Measurements from ENCODE around the gene NEK11. TPM values are rescaled to one million over a fixed set of nuclear protein-coding genes. Genes with fewer than 3 reads are reported as not detected.
A peak's percentile ranks its signal among the peaks of the same experiment; 100 is the strongest.

Gene NEK11
- total RNA-seq, 1 donor from 2014 or later = 10.2 TPM

DNA sequence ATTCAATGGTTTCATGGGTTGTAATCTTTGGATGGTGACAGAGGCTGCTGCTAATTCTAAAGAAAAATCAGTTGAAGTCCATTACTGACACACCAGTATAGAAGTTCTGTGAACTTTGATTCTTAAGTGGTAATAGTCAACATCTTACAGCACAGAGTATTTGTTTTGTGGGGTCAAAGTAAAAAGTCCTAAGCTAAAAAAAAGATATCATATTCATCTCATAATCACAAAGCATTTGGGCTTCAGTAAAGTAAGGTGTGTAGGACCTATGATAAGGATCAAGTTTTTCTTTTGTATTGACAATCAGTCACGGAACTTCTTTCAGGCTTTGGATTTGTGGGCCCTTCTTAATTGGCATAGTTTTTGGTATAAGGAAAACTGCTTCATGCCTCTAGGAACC lies 1.1 kb upstream of the NEK11 start:
- TF ChIP-seq, protein P1, sequence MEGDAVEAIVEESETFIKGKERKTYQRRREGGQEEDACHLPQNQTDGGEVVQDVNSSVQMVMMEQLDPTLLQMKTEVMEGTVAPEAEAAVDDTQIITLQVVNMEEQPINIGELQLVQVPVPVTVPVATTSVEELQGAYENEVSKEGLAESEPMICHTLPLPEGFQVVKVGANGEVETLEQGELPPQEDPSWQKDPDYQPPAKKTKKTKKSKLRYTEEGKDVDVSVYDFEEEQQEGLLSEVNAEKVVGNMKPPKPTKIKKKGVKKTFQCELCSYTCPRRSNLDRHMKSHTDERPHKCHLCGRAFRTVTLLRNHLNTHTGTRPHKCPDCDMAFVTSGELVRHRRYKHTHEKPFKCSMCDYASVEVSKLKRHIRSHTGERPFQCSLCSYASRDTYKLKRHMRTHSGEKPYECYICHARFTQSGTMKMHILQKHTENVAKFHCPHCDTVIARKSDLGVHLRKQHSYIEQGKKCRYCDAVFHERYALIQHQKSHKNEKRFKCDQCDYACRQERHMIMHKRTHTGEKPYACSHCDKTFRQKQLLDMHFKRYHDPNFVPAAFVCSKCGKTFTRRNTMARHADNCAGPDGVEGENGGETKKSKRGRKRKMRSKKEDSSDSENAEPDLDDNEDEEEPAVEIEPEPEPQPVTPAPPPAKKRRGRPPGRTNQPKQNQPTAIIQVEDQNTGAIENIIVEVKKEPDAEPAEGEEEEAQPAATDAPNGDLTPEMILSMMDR (IDR thresholded peaks at IDR 0.05) = no peak
- intact Hi-C loops (cut with DNase I) = no loop called here
- Histone ChIP-seq H3K36me3 (peaks cover 5% of the 10 kb centered on the region), H3K27me3 (ENCODE audit: low read depth) (no peaks in the 10 kb centered on the region), H3K4me1 (peaks cover 37% of the 10 kb centered on the region), H3K9me3 (no peaks in the 10 kb centered on the region), H3K4me3 (peak overlapping the region; percentile 72), H3K27ac (no peak overlapping the region)
- DNase-seq (no peak), ATAC-seq (no peak)

DNA sequence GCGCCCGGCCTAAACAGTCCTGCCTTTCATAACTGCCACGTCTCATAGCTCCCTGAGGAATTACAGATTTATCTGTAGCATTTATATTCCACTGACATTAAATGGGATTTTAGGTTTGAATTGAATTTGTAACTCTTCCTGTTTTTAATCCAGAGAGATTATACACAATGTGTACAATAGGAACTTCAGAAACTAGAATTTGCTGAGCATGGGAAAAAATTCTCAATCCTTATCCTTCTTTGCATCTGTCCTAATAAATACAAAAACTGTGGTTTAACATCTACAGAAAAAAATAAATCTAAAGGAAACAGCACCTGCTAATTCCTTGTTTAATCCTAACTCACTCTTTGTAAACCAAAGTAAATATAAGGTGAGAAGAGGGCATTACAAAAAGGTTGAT lies 2.2 kb downstream of the NEK11 start:
- intact Hi-C loops (cut with DNase I) = no loop called here
- TF ChIP-seq, protein P1 (IDR thresholded peaks at IDR 0.05) = no peak
- DNase-seq (no peak), ATAC-seq (no peak)
- H3K27ac ChIP-seq = no peak overlapping the region
- H3K4me3 ChIP-seq = no peak overlapping the region
- no peaks in the 10 kb centered on the region for H3K27me3 ChIP-seq (ENCODE audit: low read depth)
- H3K4me1 ChIP-seq = peaks cover 17% of the 10 kb centered on the region
- H3K9me3 ChIP-seq = no peaks in the 10 kb centered on the region
- H3K36me3 ChIP-seq = peaks cover 5% of the 10 kb centered on the region

DNA sequence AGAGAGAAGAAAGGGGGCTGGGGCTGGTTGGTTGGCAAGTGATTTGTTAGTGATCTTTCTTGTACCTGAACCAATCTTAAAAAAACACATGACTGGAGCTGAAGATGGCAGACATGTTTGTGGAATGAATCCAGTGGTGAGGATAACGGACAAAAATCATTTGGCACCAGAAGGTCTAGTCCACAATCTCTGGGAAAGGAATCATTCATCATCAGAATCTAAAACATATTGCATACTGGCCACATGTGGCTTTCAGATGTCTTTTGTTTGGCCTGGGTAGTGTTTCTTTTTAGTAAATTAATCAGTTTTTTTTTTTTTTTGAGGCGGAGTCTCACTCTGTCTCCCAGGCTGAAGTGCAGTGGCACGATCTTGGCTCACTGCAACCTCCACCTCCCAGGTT lies 5.0 kb downstream of the NEK11 start:
- TF ChIP-seq, protein P1 (IDR thresholded peaks at IDR 0.05) = no peak
- Histone ChIP-seq H3K4me3 (no peak overlapping the region), H3K36me3 (no peaks in the 10 kb centered on the region), H3K27ac (no peak overlapping the region), H3K4me1 (peaks cover 7% of the 10 kb centered on the region), H3K27me3 (ENCODE audit: low read depth) (no peaks in the 10 kb centered on the region), H3K9me3 (no peaks in the 10 kb centered on the region)
- ATAC-seq (no peak), DNase-seq (no peak)
- intact Hi-C loops (cut with DNase I) = no loop called here

DNA sequence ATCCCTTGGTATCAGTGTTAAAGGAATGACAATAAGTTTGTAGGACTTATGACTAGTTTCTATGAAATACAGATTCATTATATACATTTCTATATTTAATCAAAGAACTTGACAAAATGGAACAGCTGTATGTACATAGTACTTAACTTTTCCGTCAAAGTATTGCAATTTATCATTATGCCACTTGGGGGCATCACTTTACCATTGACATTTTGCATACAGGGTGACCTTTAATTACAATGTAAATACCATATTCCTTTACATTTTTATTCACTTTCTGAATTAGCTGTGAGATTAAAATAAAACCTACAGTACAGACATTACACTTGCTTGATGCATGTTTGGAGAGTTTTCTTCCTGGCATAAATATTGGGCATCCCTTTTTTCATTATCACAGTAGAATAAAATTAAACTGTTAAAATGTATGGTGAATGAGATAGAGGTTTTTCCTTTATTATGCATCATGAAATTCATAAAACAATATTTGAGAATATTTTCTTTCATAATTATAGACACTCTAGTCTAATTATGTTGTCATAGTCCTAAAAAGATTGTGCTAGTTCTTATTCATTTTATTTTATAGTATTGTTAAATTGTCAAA lies 6.9 kb downstream of the NEK11 start:
- H3K27ac ChIP-seq = no peak overlapping the region
- peak; percentile 47 to 61 for ATAC-seq
- H3K9me3 ChIP-seq = no peaks in the 10 kb centered on the region
- no peaks in the 10 kb centered on the region for H3K4me1 ChIP-seq
- no peaks in the 10 kb centered on the region for H3K27me3 ChIP-seq (ENCODE audit: low read depth)
- TF ChIP-seq, protein P1 (IDR thresholded peaks at IDR 0.05) = peak; percentile 60
- intact Hi-C loops (cut with DNase I) = no loop called here
- H3K4me3 ChIP-seq = no peak overlapping the region
- DNase-seq = no peak
- H3K36me3 ChIP-seq = no peaks in the 10 kb centered on the region

DNA sequence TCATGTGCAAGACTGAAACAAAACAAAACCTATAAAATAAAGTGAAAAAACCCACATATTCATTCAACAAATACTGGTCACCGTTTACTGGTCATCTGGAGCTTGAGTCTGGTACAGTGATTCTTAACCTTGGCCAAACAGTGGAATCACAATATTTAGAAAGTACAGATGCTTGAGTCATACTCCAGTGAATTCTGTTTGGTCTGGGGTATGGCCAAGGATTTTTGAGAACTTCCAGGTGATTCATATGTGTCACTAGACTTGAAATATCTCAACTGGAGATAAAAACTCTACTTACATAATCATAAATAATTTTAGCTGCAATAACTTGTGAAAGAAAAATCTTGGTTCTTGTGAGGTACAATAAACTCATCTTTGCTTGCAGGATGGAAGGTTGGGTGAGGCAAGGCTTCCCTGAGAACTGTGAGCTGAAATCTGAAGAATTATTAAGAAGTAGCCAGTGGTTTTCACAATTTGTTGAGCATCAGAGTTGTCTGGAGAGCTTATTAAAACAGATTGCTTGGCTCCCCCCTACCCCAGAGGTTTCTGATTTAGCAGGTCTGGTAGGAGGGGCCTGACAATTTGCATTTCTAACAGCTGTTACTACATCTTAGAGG lies 9.6 kb downstream of the NEK11 start:
- ATAC-seq = peak in 1 of 2 donors; percentile 58
- intact Hi-C loops (cut with DNase I) = no loop called here

More for the DNA sequence above, 9.6 kb downstream of the NEK11 start:
- DNase-seq = no peak
- Histone ChIP-seq H3K4me3 (no peak overlapping the region), H3K27me3 (ENCODE audit: low read depth) (no peaks in the 10 kb centered on the region), H3K27ac (no peak overlapping the region), H3K9me3 (no peaks in the 10 kb centered on the region), H3K4me1 (no peaks in the 10 kb centered on the region), H3K36me3 (no peaks in the 10 kb centered on the region)
- TF ChIP-seq, protein P1 (IDR thresholded peaks at IDR 0.05) = no peak
